Fibroblast of mammary gland (primary cell): ENCODE results near the gene ZDBF2.

Experiments
- DNase-seq: peaks from one replicate; pipeline ENCODE4 v3.0.0-alpha.2; 2010; ENCODE audit warnings: low read depth
- H3K4me3 ChIP-seq: 2 replicates; pipeline ENCODE4 v1.5.1; 2011; ENCODE audit warnings: low read depth, mild to moderate bottlenecking, low read length, moderate library complexity; ENCODE audit not compliant: control insufficient read depth
- TF ChIP-seq, protein P1 (sequence below): conservative IDR thresholded peaks from 2 replicates; pipeline ENCODE4 v1.5.1; 2011; ENCODE audit warnings: low read depth, low read length, inconsistent platforms; ENCODE audit not compliant: control insufficient read depth, insufficient read depth

ZDBF2 gene

GRCh38 chr2:206323486-206323885, 49.0 kb downstream of the ZDBF2 start:
- DNase-seq, result no peak
- TF ChIP-seq, protein P1, sequence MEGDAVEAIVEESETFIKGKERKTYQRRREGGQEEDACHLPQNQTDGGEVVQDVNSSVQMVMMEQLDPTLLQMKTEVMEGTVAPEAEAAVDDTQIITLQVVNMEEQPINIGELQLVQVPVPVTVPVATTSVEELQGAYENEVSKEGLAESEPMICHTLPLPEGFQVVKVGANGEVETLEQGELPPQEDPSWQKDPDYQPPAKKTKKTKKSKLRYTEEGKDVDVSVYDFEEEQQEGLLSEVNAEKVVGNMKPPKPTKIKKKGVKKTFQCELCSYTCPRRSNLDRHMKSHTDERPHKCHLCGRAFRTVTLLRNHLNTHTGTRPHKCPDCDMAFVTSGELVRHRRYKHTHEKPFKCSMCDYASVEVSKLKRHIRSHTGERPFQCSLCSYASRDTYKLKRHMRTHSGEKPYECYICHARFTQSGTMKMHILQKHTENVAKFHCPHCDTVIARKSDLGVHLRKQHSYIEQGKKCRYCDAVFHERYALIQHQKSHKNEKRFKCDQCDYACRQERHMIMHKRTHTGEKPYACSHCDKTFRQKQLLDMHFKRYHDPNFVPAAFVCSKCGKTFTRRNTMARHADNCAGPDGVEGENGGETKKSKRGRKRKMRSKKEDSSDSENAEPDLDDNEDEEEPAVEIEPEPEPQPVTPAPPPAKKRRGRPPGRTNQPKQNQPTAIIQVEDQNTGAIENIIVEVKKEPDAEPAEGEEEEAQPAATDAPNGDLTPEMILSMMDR, result no peak
- H3K4me3 ChIP-seq, result no peak overlapping the region

GRCh38 chr2:206324869-206325268, 50.4 kb downstream of the ZDBF2 start:
- DNase-seq, result no peak
- no peak overlapping the region for H3K4me3 ChIP-seq
- TF ChIP-seq, protein P1, result no peak

DNA sequence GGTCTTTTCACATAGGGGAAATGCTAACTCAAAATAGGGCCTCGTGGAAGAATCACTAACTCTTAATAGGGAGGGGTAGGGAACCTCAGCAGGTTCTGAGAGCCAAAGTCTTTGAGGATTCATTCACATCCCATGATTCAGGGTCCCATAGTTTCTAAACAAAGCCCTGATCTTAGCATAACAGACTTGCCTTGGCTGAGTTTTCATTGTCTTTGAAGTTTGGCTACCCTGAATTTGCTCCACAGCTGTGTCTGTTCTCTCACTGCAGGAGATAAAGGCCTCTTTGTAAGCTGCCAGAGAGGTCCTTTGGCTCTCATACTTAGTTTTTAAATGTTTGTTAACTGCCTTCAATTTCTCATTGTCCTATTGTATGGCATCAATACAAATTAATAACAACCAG, 54.5 kb downstream of the ZDBF2 start:
- DNase-seq, result no peak
- no peak overlapping the region for H3K4me3 ChIP-seq
- TF ChIP-seq, protein P1, result no peak

DNA sequence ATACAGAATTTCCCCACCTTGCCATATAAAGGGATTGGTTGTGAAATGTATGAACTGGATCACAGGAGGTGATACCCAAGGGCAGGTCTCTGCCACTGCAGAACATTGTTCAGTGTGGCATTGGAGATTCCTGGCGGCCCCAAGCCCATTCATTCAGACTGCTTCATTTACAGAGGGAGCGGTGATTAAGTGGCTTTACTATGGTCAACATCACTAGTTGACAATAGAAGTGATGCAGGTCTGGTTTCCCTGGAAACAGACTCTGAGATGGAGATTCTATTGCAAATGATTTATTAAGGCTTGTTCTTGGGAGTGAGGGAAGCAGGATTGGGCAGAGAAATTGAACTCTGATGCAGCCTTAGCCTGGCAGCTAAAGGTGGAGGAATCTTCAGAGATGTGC, 62.4 kb downstream of the ZDBF2 start:
- H3K4me3 ChIP-seq, result no peak overlapping the region
- TF ChIP-seq, protein P1, result no peak
- DNase-seq, result no peak

GRCh38 chr2:206337956-206338355, 63.5 kb downstream of the ZDBF2 start:
- TF ChIP-seq, protein P1, result no peak
- no peak overlapping the region for H3K4me3 ChIP-seq
- no peak for DNase-seq

DNA sequence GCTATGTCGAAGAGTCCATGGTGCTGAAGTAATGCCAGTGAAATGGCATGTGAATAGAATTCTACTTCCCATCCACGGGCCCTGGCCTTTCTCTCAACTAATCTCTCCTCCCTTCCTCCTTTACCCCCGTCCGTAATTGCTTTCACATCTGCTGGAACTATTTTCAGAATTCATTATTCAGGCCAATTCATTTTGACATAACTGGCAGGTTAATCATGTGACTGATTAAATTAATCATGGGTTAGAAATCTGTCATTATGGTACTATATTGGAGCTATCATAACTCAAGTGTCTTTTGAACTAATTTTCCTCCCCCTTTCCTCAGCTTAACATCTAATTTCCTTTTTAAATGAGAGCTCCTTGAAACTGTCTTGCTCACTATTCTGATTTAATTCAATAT, 66.9 kb downstream of the ZDBF2 start:
- no peak overlapping the region for H3K4me3 ChIP-seq
- TF ChIP-seq, protein P1, result no peak
- no peak for DNase-seq

- no peak overlapping the region for H3K4me3 ChIP-seq
- TF ChIP-seq, protein P1, result no peak
- DNase-seq, result no peak
Measured at GRCh38 chr2:206343144-206343543, 68.7 kb downstream of the ZDBF2 start.
